GM18858 (cell line): ENCODE data around the gene CD7.

ENCODE experiments used
- ATAC-seq: cut with Tn5 transposase; IDR thresholded peaks from one replicate; pipeline ENCODE4 v1.9.1; 2021; ENCODE audit not compliant: unreplicated experiment

The CD7 gene

DNA sequence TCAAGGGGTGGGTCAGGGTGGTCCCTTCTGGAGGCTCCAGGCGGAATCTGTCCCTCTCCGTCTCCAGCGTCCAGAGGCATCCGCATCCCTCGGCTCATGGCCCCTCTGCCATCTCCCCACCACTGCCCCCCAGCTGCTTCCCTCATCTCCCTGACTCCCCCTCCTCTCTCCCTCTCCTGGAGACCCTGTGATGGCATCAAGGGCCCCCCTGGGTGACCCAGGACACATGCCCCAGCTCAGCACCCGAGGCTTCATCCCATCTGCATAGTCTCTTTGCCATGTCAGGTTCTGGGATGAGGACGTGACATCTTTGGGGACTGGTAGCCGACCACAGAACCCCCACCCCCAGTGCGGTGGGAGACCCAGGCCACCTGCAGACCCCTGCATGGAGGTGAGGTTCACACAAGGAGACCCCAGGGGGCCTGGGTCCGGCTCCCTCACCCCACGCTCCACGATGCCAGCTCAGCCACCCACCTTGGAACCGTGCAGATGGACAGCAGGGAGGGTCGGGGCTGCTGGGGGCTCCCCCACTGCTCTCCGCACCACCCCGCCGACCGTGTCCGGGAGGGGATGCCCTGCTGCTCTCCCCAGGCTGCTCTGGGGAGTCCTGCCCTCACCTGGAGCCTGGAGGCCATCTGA, 12.4 kb upstream of the CD7 start:
- ATAC-seq, result no peak

DNA sequence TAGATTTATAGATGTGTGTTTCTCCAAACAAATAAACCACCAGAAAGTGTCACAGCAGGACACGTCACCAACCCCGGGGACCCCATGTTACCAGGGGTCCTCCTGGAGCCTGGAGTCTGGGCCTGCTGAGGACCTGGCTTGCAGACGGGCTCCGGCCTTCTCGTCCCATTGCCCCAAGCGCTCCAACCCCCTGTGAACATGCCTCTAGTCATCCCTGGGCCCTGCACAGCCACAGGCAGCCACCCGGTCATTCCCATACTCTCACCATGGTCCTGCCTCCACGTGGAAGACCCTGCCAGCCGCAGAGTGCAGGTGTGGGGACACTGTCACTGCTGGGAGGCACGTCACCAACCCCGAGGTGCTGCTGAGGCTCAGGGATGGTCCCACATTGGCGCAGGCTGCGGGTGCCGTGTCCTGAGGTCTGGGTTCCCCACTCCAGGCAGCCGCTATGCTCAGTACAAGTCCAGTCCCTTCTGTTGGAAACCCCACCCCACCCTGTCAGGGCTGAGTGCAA, 11.6 kb upstream of the CD7 start:
- ATAC-seq, result no peak

GRCh38 chr17:82328141-82328993, 11.0 kb upstream of the CD7 start:
- no peak for ATAC-seq

GRCh38 chr17:82327757-82328140, 10.3 kb upstream of the CD7 start:
- no peak for ATAC-seq

DNA sequence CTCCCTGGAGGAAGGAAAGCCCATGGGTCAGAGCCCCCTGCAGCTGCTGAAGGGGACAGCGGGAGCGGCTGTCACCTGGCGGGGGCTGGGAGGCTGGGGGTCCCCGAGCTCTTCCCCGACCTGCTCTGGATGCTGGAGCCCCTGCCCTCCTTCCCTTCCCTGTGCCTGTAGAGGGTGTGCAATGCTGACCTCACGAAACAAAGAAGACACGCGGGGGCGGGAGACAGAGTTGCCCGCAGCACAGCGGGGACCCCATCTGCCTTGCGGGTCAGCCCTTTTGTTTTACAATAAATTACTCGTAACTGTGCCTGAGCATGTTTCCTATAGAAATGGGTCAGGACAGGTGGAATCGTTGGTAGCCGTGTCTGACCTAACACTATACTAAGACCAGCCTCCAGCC, 9.9 kb upstream of the CD7 start:
- ATAC-seq, result no peak

- ATAC-seq, result no peak
These were observed 8.1 kb upstream of the CD7 start for GRCh38 chr17:82325286-82326180.

DNA sequence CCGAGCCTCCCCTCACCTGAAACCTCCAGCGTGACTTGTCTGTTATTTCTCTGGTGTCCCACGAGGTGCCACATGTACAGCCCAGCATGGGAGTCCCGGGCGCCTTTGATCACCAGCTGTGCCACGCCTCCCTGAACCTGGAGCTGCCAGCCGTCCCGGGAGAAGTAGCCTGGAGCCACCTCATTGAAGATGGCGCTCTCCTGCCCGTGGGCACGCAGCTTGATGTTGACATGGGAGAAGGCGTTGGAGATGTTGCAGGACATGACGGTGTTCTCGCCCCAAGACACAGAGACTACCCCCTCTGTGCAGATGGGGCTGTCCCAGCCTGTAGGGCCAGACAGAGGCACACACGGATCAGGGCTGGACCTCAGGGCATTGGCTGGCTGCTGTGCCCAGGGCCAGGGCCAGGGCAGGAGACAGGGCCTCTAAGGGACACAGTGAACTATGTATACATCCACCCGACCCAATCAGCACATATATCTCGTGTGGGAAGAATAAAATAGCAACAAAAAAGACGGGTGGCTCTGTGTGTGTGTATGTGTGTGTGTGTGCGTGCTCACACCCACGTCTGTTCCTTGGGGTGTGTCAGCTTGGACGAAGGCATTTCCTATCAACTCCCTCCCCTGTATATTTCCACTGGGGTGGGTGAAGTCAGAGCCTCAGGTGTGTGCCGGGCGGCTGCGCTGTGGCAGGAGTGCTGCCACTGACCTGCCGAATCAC, 7.3 kb upstream of the CD7 start:
- ATAC-seq, result no peak

DNA sequence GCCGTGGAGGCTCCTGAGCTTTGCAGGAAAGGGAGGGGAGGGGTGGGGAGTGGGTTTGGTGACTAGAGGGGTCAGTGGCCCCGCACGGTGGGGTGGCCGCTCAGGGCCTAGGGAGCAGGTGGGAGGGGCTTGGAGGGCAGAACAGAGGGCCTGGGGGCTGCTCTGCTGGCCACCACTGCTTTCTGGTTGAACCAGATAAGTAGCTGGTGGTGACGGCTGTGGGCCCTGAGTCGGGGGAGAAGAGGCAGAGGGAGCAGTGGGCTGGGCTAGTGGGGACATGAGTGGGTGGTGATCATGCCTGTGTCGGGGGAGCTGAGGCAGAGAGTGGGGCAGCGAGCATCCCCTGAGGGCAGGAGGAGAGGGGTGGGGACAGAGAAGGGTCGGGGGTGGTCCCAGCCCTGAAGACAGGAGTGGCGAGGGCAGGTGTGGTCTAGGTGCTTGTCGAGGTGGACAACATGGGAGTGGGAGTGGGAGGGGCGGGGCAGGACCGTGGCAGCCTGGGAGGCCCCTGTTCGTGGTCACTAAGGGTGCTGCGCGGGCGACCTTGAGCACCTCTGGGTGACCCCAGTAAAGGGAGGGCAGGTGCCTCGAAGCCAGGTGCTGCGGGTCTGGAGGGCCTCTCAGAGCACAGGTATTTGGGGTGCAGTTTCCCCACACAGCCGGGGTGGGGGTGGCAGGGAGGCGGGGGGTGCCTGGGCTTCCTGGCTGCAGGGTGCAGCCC, 6.3 kb upstream of the CD7 start:
- no peak for ATAC-seq

DNA sequence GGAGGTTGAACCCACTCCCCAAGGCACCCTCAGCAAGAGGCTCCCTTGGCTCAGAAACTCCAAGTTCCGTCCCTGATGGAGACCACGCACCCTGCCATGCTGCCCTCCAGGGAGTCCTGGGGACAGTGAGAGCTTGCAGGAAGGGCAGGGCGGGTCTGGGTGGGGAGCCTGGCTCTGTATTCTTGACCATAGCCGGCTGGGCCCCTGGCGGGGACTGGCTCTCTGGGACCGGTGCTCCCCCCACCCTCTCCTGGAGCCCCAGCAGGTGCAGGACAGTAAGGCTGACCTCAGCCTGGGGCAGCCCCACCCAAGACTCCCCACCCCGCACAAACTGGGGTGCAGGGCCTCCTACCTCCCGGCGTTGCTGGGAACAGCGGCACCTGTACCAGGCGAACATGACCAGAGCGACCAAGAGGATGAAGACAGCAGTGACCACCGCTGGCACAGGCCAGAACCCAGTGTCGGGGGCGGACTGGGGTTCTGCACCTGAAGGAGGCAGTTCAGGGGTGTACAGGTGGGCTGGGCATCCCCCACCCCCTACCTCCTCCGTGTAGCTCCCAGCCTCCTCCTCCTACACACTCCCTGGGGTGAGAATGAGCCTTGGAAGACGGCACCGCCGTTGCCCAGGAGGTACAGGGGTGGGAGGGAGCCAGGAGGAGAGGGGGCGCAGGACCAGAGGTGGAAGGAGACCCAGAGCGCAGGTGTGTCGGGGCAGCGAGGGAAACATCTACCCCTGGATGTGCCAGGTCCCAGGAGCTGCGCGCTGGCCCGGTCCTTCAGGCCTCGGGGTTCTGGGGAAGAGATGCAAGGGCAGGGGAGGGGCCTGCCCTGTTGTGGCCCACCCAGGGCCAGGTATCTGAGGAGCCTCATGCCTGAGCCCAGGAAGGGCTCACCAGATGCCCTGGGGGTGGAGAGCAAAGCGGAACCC, 5.4 kb upstream of the CD7 start:
- ATAC-seq, result no peak

DNA sequence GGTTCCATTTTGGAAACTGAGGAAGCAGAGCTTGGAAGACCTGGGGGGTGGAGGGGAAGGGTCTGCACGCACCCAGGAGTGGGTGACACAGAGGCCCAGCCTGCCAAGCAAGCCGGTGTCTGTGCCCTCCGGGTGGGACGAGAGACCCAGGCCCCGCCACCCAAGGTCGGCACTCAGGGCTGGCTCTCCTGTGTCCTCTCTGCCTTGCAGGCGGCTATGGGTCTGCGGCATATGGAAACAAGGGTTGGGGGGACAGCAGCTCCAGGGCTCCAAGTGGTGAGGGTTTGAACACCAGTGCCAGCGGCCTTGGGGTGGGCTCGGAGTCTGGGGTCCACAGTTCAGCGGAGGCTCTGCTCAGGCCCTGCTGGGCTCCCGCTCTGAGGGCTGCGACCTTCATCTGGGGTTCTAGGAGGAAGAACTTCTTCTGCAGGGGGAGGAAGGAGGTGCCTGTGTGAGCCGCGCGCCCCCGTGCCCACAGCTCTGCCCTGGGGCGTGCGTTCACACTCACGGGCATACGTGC, 4.6 kb upstream of the CD7 start:
- ATAC-seq, result no peak

- ATAC-seq, result no peak
These were observed 3.8 kb upstream of the CD7 start for GRCh38 chr17:82320956-82321927.

- ATAC-seq, result no peak
These were observed 2.9 kb upstream of the CD7 start for GRCh38 chr17:82320140-82320840.

- no peak for ATAC-seq
These were observed 2.2 kb upstream of the CD7 start for GRCh38 chr17:82319619-82320062.

GRCh38 chr17:82318772-82319606, 1.6 kb upstream of the CD7 start:
- ATAC-seq, result no peak

GRCh38 chr17:82318169-82318498, 726 bp upstream of the CD7 start:
- ATAC-seq, result no peak
